H1 (cell line): Measurements from ENCODE around the gene SEMA4D. TPM values are rescaled to one million over a fixed set of nuclear protein-coding genes. Genes with fewer than 3 reads are reported as not detected.

Experiments
- CTCF ChIA-PET: fragments of 300-600 bp; sonication (Branson Sonifier 250); formaldehyde crosslinking; loops from one replicate; lab custom pipeline; 2021; ENCODE audit not compliant: partially characterized antibody; lab: Charles Lee
- POLR2A ChIA-PET: fragments of 300-600 bp; sonication (Branson Sonifier 250); formaldehyde crosslinking; loops from one replicate; lab custom pipeline; 2021; ENCODE audit warnings: inconsistent platforms; ENCODE audit not compliant: partially characterized antibody; lab: Charles Lee
- DNase-seq, 2 experiments: peaks; one replicate each; pipeline versions ENCODE4 v3.0.0 to v3.0.0-alpha.2; 2010 to 2022; ENCODE audit warnings: low spot score in 2 of 2, low read depth in 1 of 2, mixed read lengths in 1 of 2
- FAIRE-seq: peaks from 2 replicates; lab custom pipeline; 2011; peaks lifted over from hg19 to GRCh38; lab: Jason Lieb, UNC
- H2AFZ ChIP-seq: 2 replicates; pipeline ENCODE4 v1.8.1; 2012; ENCODE audit warnings: low read length, inconsistent platforms
- H2AK5ac ChIP-seq: 2 replicates; pipeline ENCODE4 v1.6.1; 2013; ENCODE audit warnings: low read depth, low read length
- H2BK120ac ChIP-seq: replicated peaks from 2 replicates; pipeline ENCODE3; 2013; ENCODE audit warnings: low read depth, low read length, inconsistent platforms
- H2BK12ac ChIP-seq: 2 replicates; pipeline ENCODE4 v1.6.1; 2013; ENCODE audit warnings: low read depth, low read length
- H2BK15ac ChIP-seq: 2 replicates; pipeline ENCODE4 v1.6.1; 2013; ENCODE audit warnings: low read length
- H2BK20ac ChIP-seq: 2 replicates; pipeline ENCODE4 v1.6.1; 2013; ENCODE audit warnings: low read length
- H2BK5ac ChIP-seq: 2 replicates; pipeline ENCODE4 v1.6.1; 2013; ENCODE audit warnings: low read depth, low read length
- H3K14ac ChIP-seq: 2 replicates; pipeline ENCODE4 v1.6.1; 2013; ENCODE audit warnings: inconsistent platforms; ENCODE audit not compliant: insufficient read length
- H3K18ac ChIP-seq: 2 replicates; pipeline ENCODE4 v1.6.1; 2013; ENCODE audit warnings: low read length; ENCODE audit errors: extremely low read depth
- H3K23ac ChIP-seq: 2 replicates; pipeline ENCODE4 v1.6.1; 2013; ENCODE audit warnings: inconsistent platforms; ENCODE audit not compliant: insufficient read length
- H3K23me2 ChIP-seq: 2 replicates; pipeline ENCODE4 v1.6.1; 2013; ENCODE audit warnings: low read depth, low read length
- H3K27ac ChIP-seq: 2 replicates; pipeline ENCODE4 v1.6.1; 2011; ENCODE audit warnings: low read depth, low read length, inconsistent platforms
- H3K27me3 ChIP-seq, 4 experiments: replicated peaks in 1 of 4; 1 replicate in 1 of 4; 2 replicates in 3 of 4; pipeline versions ENCODE4 v1.6.1 to v1.8.1; 2011 to 2013; ENCODE audit warnings: low read length in 3 of 4, mild to moderate bottlenecking in 3 of 4, inconsistent platforms in 2 of 4, mixed read lengths in 2 of 4, moderate library complexity in 1 of 4; ENCODE audit not compliant: control insufficient read depth in 3 of 4, insufficient read depth in 3 of 4; ENCODE audit errors: extremely low read depth in 1 of 4
- H3K36me3 ChIP-seq, 4 experiments: 2 replicates each; pipeline versions ENCODE4 v1.6.1 to v1.8.1; 2011 to 2013; ENCODE audit warnings: mild to moderate bottlenecking in 4 of 4, low read length in 3 of 4, moderate library complexity in 2 of 4, control low read depth in 1 of 4, inconsistent platforms in 1 of 4; ENCODE audit not compliant: insufficient read depth in 4 of 4, control insufficient read depth in 2 of 4
- H3K4ac ChIP-seq: replicated peaks from 2 replicates; pipeline ENCODE3; 2013; ENCODE audit warnings: low read length, low read depth, mixed read lengths, inconsistent platforms; ENCODE audit not compliant: insufficient read length
- H3K4me1 ChIP-seq, 4 experiments: replicated peaks in 1 of 4; 1 replicate in 1 of 4; 2 replicates in 3 of 4; pipeline versions ENCODE4 v1.6.1 to v1.8.1; 2011 to 2013; ENCODE audit warnings: low read length in 3 of 4, inconsistent platforms in 2 of 4, mixed read lengths in 1 of 4; ENCODE audit not compliant: insufficient read depth in 4 of 4, control insufficient read depth in 3 of 4
- H3K4me2 ChIP-seq, 2 experiments: 2 replicates each; pipeline versions ENCODE4 v1.6.1 to v1.8.1; 2011 to 2013; ENCODE audit warnings: low read depth in 2 of 2, low read length in 2 of 2, control low read depth in 1 of 2, inconsistent platforms in 1 of 2, mild to moderate bottlenecking in 1 of 2; ENCODE audit not compliant: insufficient read depth in 1 of 2
- H3K4me3 ChIP-seq, 4 experiments: fragments of 200-600, 300-600 bp in 1 of 4; sonication (generic), shearing (Covaris generic), sonication (Bioruptor Twin) in 1 of 4; 2 replicates each; pipeline versions ENCODE4 v1.5.1 to v1.8.1; 2011 to 2016; ENCODE audit warnings: low read length in 4 of 4, low read depth in 3 of 4, control low read depth in 2 of 4, inconsistent platforms in 2 of 4, mild to moderate bottlenecking in 2 of 4, mixed read lengths in 1 of 4, moderate library complexity in 1 of 4; ENCODE audit not compliant: insufficient read depth in 2 of 4; ENCODE audit errors: extremely low read depth in 1 of 4
- H3K56ac ChIP-seq: replicated peaks from 2 replicates; pipeline ENCODE3; 2013; ENCODE audit warnings: low read depth, mild to moderate bottlenecking, mixed read lengths, low read length, inconsistent platforms; ENCODE audit not compliant: insufficient read length
- H3K79me1 ChIP-seq: 2 replicates; pipeline ENCODE4 v1.6.1; 2013; ENCODE audit warnings: low read depth, low read length, control low read depth
- H3K79me2 ChIP-seq, 2 experiments: 2 replicates each; pipeline versions ENCODE4 v1.6.1 to v1.8.1; 2012 to 2013; ENCODE audit warnings: low read length in 2 of 2, mild to moderate bottlenecking in 2 of 2, inconsistent platforms in 1 of 2; ENCODE audit not compliant: insufficient read depth in 2 of 2, control insufficient read depth in 1 of 2
- H3K9ac ChIP-seq, 4 experiments: replicated peaks in 1 of 4; 1 replicate in 1 of 4; 2 replicates in 3 of 4; pipeline versions ENCODE4 v1.6.1 to v1.8.1; 2011 to 2013; ENCODE audit warnings: low read depth in 3 of 4, low read length in 3 of 4, control low read depth in 2 of 4, mild to moderate bottlenecking in 2 of 4, moderate library complexity in 2 of 4, inconsistent platforms in 1 of 4; ENCODE audit errors: extremely low read depth in 1 of 4
- H3K9me3 ChIP-seq, 2 experiments: 2 replicates each; pipeline versions ENCODE4 v1.6.1 to v1.8.1; 2012 to 2013; ENCODE audit warnings: mild to moderate bottlenecking in 2 of 2, moderate library complexity in 2 of 2, control low read depth in 1 of 2, inconsistent platforms in 1 of 2, low read depth in 1 of 2, low read length in 1 of 2, mixed read lengths in 1 of 2; ENCODE audit not compliant: insufficient read depth in 2 of 2
- H4K20me1 ChIP-seq, 2 experiments: replicated peaks in 1 of 2; 2 replicates each; pipeline versions ENCODE3 to v1.8.1; 2011 to 2013; ENCODE audit warnings: inconsistent platforms in 2 of 2, low read length in 2 of 2, mild to moderate bottlenecking in 1 of 2; ENCODE audit not compliant: insufficient read depth in 2 of 2, control insufficient read depth in 1 of 2
- H4K5ac ChIP-seq: 2 replicates; pipeline ENCODE4 v1.6.1; 2013; ENCODE audit warnings: low read length, low read depth, mixed read lengths, inconsistent platforms; ENCODE audit not compliant: insufficient read length
- H4K8ac ChIP-seq: 2 replicates; pipeline ENCODE4 v1.8.0; 2013; ENCODE audit warnings: mild to moderate bottlenecking, moderate library complexity, low read length, inconsistent platforms; ENCODE audit not compliant: insufficient read depth; ENCODE audit errors: extremely low read depth
- H4K91ac ChIP-seq: replicated peaks from 2 replicates; pipeline ENCODE3; 2013; ENCODE audit warnings: low read length, mixed read lengths, inconsistent platforms; ENCODE audit not compliant: insufficient read length
- EZH2 ChIP-seq: fragments of 200-600 bp; sonication (generic); IDR thresholded peaks from 2 replicates; pipeline ENCODE4 v1.7.1; 2012; ENCODE audit warnings: low read depth, mild to moderate bottlenecking, moderate library complexity, low read length, inconsistent platforms; ENCODE audit not compliant: severe bottlenecking
- NANOG ChIP-seq: IDR thresholded peaks from 2 replicates; pipeline ENCODE4 v1.6.1; 2011; ENCODE audit warnings: low read length, low read depth, mild to moderate bottlenecking, inconsistent platforms; ENCODE audit not compliant: insufficient read depth, poor library complexity, severe bottlenecking
- TBP ChIP-seq: IDR thresholded peaks from 2 replicates; pipeline ENCODE4 v1.6.1; 2011; ENCODE audit warnings: low read depth, low read length, improper control_type of control experiment
- WGBS, 2 experiments: shearing (Covaris generic) in 1 of 2; methylation state at CpG; one replicate each; pipeline versions ENCODE4 v1.1.6 to v1.1.7; 2013 to 2015; ENCODE audit warnings: low lambda C conversion rate in 2 of 2, mixed read lengths in 2 of 2, inconsistent platforms in 1 of 2, low coverage in 1 of 2, missing lambda C conversion rate in 1 of 2; ENCODE audit not compliant: insufficient replicate concordance in 2 of 2, insufficient coverage in 1 of 2, insufficient read length in 1 of 2; ENCODE audit errors: extremely low coverage in 1 of 2, missing lambda C conversion rate in 1 of 2; 5-methylcytosine and 5-hydroxymethylcytosine counted together
- polyA plus RNA-seq, 7 experiments: library from polyadenylated mRNA; depleted of rRNA in 3 of 7; stranded (reverse) in 5 of 7; unstranded in 2 of 7; fragments of >200 nt in 5 of 7; fragments of 200-250 nt in 2 of 7; gene quantifications; 1 replicate in 5 of 7; 2 replicates in 1 of 7; 4 replicates in 1 of 7; pipeline versions ENCODE4 v1.2.1 to v1.2.3, GENCODE V29; 2011 to 2013; ENCODE audit warnings: missing spikeins in 2 of 7, mixed read lengths in 2 of 7
- total RNA-seq: library from RNA; stranded (reverse); fragmentation: NEBNext Ultra II Directional; extraction: Animal tissue kit (Norgen Biotek cat#: 25700); gene quantifications from 2 replicates; pipeline ENCODE4 v1.2.1, GENCODE V29; 2021

The SEMA4D gene
- total and polyA plus RNA-seq, 2 of the 8 experiments (the other 6 are each of a cell fraction or from before 2014, with no cell fraction given) = 21.0 to 70.4 TPM

DNA sequence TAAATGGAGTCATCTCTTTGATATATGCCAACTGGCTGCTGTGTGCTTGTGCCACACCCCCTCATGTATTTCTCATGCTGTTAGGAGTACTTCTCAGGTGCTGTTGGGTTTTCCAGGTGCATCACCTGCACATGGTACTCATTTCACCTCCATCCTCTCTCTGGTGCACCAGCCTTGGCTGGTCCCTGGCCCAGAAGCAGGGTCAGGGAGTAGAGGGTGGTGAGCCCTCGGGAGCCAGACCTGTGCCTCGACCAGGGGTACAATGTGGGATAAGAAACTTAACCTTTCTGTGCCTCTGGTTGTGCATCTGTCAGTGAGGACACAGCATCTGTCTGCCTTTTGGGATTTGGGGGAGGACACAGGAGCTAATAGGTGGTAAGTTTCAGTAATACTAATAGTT, 141.1 kb downstream of the SEMA4D start:
- no peak overlapping the region for H3K56ac ChIP-seq
- no peak overlapping the region for H3K4ac ChIP-seq
- H2BK20ac ChIP-seq = no peak overlapping the region
- no peak overlapping the region for H3K23ac ChIP-seq
- H2BK15ac ChIP-seq = no peak overlapping the region
- peaks cover 6% of the 10 kb centered on the region in 2 experiments for H4K20me1 ChIP-seq
- H3K36me3 ChIP-seq = peaks cover 53 to 94% (median 79%) of the 10 kb centered on the region in 4 experiments
- H2BK5ac ChIP-seq = no peak overlapping the region
- 95% methylated on average over 2 of the region's 2 CpGs; no CpG with 5 or more reads in 1 of the 2 experiments for WGBS, 2 experiments
- no peaks in the 10 kb centered on the region for H3K79me2 ChIP-seq
- no peak overlapping the region for H3K27ac ChIP-seq
- H4K8ac ChIP-seq = no peak overlapping the region
- no peaks in the 10 kb centered on the region for H3K9me3 ChIP-seq
- H2AK5ac ChIP-seq = no peak overlapping the region
- no peak overlapping the region for H4K5ac ChIP-seq
- no peak overlapping the region for H2BK120ac ChIP-seq
- H3K79me1 ChIP-seq = no peaks in the 10 kb centered on the region; the same call in 1 of the 2 replicates
- H4K91ac ChIP-seq = no peak overlapping the region
- no peak overlapping the region for H3K18ac ChIP-seq
- ChIA-PET CTCF (interaction anchor here (1.2 to 1.5 kb wide), 2 partner anchors 8 to 9 kb away, joined by 3 to 6 read pairs; no protein-coding TSS in a partner anchor), POLR2A (interaction anchor here (1.3 to 1.7 kb wide), 3 partner anchors 9 to 14 kb away, joined by 3 to 8 read pairs (median 3); no protein-coding TSS in a partner anchor)
- H3K9ac ChIP-seq = no peak overlapping the region
- DNase-seq (peak in 1 of 2 experiments; percentile 19), FAIRE-seq (no peak)
- H2BK12ac ChIP-seq = no peak overlapping the region
- H3K4me3 ChIP-seq = no peak overlapping the region
- no peak overlapping the region for H3K14ac ChIP-seq
- H3K23me2 ChIP-seq = no peaks in the 10 kb centered on the region
- no peaks in the 10 kb centered on the region for H3K27me3 ChIP-seq
- TF ChIP-seq EZH2 (no peak), NANOG (no peak), TBP (no peak)
- H3K4me2 ChIP-seq = no peak overlapping the region
- no peaks in the 10 kb centered on the region for H3K4me1 ChIP-seq
- no peak overlapping the region for H2AFZ ChIP-seq
